Adrenal gland (tissue), 5 donors: Measurements from ENCODE around the gene CCDC149.

Experiments used
- POLR2A ChIP-seq, 2 donors: fragments of 450-650 bp; IDR thresholded peaks; one replicate each; pipeline ENCODE4 v1.6.1; 2017; ENCODE audit warnings: antibody characterized with exemption in 2 of 2, mild to moderate bottlenecking in 2 of 2, moderate library complexity in 1 of 2
- TF ChIP-seq, protein P1 (sequence below), 6 experiments: fragments of 450-650 bp in 4 of 6; fragments of 200-600 bp in 2 of 6; sonication (generic) in 1 of 6; IDR thresholded peaks; 1 replicate in 5 of 6; 2 replicates in 1 of 6; pipeline versions ENCODE4 v1.5.1 to v1.8.0; 2016 to 2021; ENCODE audit warnings: antibody characterized with exemption in 6 of 6, mild to moderate bottlenecking in 2 of 6, moderate library complexity in 1 of 6
- donor health status: DM: no; HTN: no; CAD: no.

DNA sequence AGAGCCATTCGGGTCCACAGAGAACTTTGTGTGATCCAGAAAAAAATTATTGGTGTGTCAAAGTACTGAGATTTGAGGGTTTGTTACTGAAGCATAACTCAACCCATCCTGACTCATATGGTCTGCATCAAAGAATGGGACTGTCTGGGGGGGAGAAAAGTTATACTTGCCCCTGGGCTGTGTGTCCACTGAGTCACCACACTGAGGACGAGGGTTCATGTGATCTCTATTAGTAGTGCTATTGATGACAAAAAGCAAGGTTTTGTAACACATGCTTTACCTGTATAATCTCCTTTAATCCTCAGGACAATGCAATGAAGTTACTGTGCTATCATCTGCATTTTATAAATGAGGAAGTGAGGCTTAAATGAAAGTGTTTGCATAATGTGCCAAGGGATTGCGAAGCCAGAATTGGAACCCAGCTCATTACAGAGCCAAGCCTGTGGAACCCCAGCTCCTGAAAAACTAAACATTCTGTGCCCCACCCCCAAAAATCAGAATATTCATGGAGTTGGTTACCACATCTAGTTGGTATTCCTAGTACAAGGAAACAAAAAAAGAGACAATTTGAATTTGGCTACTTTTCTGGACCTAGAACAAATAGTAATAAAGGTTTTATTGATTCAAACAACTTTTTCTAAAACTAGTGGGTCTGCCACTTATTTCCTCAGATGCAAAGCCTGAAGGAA lies 31.2 kb downstream of the CCDC149 start:
- TF ChIP-seq, protein P1, sequence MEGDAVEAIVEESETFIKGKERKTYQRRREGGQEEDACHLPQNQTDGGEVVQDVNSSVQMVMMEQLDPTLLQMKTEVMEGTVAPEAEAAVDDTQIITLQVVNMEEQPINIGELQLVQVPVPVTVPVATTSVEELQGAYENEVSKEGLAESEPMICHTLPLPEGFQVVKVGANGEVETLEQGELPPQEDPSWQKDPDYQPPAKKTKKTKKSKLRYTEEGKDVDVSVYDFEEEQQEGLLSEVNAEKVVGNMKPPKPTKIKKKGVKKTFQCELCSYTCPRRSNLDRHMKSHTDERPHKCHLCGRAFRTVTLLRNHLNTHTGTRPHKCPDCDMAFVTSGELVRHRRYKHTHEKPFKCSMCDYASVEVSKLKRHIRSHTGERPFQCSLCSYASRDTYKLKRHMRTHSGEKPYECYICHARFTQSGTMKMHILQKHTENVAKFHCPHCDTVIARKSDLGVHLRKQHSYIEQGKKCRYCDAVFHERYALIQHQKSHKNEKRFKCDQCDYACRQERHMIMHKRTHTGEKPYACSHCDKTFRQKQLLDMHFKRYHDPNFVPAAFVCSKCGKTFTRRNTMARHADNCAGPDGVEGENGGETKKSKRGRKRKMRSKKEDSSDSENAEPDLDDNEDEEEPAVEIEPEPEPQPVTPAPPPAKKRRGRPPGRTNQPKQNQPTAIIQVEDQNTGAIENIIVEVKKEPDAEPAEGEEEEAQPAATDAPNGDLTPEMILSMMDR (IDR thresholded peaks at IDR 0.05), result no peak
- TF ChIP-seq POLR2A (IDR thresholded peaks at IDR 0.05), result no peak
